ENCODE measurements around the gene SRSF11.
A peak's percentile ranks its signal among the peaks of the same experiment; 100 is the strongest.

SRSF11 gene

GRCh38 chr1:70211541-70211940 is 9.6 kb upstream of the SRSF11 start:
- Histone ChIP-seq H3K27ac (replicated peaks) (no peak overlapping the region), H3K4me3 (replicated peaks; ENCODE audit: insufficient read depth, low read length) (no peak overlapping the region), H3K27me3 (ENCODE audit: insufficient read depth, poor library complexity, severe bottlenecking) (no peaks in the 10 kb centered on the region)
- no peak for TF ChIP-seq SPI1 (IDR thresholded peaks at IDR 0.05; ENCODE audit: borderline replicate concordance, low read depth)
- TF ChIP-seq CTCF (IDR thresholded peaks at IDR 0.05; ENCODE audit: insufficient read depth, low read length) = no peak
- TF ChIP-seq GABPA (IDR thresholded peaks at IDR 0.05; ENCODE audit: low read depth) = no peak
- TF ChIP-seq POLR2AphosphoS5 (IDR thresholded peaks at IDR 0.05; ENCODE audit: low read depth) = no peak
- TF ChIP-seq REST (IDR thresholded peaks at IDR 0.05; ENCODE audit: insufficient replicate concordance, low read depth) = no peak
- no peak for DNase-seq (ENCODE audit: low read depth in 1 of 2, low spot score in 1 of 2)

- peak overlapping the region; percentile 93 for H3K27ac ChIP-seq (replicated peaks)
- H3K27me3 ChIP-seq (ENCODE audit: insufficient read depth, poor library complexity, severe bottlenecking) = no peaks in the 10 kb centered on the region
- H3K4me3 ChIP-seq (replicated peaks; ENCODE audit: insufficient read depth, low read length) = no peak overlapping the region
- TF ChIP-seq SPI1 (IDR thresholded peaks at IDR 0.05; ENCODE audit: borderline replicate concordance, low read depth) = peak; percentile 96
- no peak for TF ChIP-seq REST (IDR thresholded peaks at IDR 0.05; ENCODE audit: insufficient replicate concordance, low read depth)
- peak in 1 of 2 experiments; percentile 55 for DNase-seq (ENCODE audit: low read depth in 1 of 2, low spot score in 1 of 2)
Measured at GRCh38 chr1:70220015-70220414, 1.2 kb upstream of the SRSF11 start.

- DNase-seq (ENCODE audit: low read depth in 1 of 2, low spot score in 1 of 2) = peak in 1 of 2 experiments; percentile 15
- TF ChIP-seq REST (IDR thresholded peaks at IDR 0.05; ENCODE audit: insufficient replicate concordance, low read depth) = no peak
- TF ChIP-seq POLR2AphosphoS5 (IDR thresholded peaks at IDR 0.05; ENCODE audit: low read depth) = no peak
- TF ChIP-seq SPI1 (IDR thresholded peaks at IDR 0.05; ENCODE audit: borderline replicate concordance, low read depth) = no peak; the same call in 1 of the 2 replicates
- no peak for TF ChIP-seq GABPA (IDR thresholded peaks at IDR 0.05; ENCODE audit: low read depth)
- TF ChIP-seq CTCF (IDR thresholded peaks at IDR 0.05; ENCODE audit: insufficient read depth, low read length) = no peak
- Histone ChIP-seq H3K27ac (replicated peaks) (peak overlapping the region; percentile 93), H3K27me3 (ENCODE audit: insufficient read depth, poor library complexity, severe bottlenecking) (no peaks in the 10 kb centered on the region), H3K4me3 (replicated peaks; ENCODE audit: insufficient read depth, low read length) (peak overlapping the region; percentile 71)
Measured at GRCh38 chr1:70220517-70221237, 503 bp upstream of the SRSF11 start.

Data from HL-60 (cell line).